Right lobe of liver (tissue), 4 donors: ENCODE results near the gene SLC16A8.

Experiments used
- CTCF ChIP-seq, 4 donors: fragments of 200-600 bp in 3 of 4; fragments of 450-650 bp in 1 of 4; IDR thresholded peaks; one replicate each; pipeline versions ENCODE4 v1.5.1 to v1.8.0; 2016 to 2022; ENCODE audit warnings: antibody characterized with exemption in 4 of 4, mild to moderate bottlenecking in 2 of 4
- POLR2A ChIP-seq: fragments of 450-650 bp; IDR thresholded peaks from one replicate; pipeline ENCODE4 v1.6.1; 2017; ENCODE audit warnings: antibody characterized with exemption, mild to moderate bottlenecking
- donor health status: DM: no; HTN: no; CAD: no.
- donor health status: DM: no; HTN: no; CAD: no.
- donor health status: DM: no; HTN: yes; CAD: no.

GRCh38 chr22:38112381-38112780 lies 28.4 kb upstream of the SLC16A8 start:
- TF ChIP-seq CTCF (IDR thresholded peaks at IDR 0.05), result no peak
- no peak for TF ChIP-seq POLR2A
